ENCODE data around the gene GLB1L.

DNA sequence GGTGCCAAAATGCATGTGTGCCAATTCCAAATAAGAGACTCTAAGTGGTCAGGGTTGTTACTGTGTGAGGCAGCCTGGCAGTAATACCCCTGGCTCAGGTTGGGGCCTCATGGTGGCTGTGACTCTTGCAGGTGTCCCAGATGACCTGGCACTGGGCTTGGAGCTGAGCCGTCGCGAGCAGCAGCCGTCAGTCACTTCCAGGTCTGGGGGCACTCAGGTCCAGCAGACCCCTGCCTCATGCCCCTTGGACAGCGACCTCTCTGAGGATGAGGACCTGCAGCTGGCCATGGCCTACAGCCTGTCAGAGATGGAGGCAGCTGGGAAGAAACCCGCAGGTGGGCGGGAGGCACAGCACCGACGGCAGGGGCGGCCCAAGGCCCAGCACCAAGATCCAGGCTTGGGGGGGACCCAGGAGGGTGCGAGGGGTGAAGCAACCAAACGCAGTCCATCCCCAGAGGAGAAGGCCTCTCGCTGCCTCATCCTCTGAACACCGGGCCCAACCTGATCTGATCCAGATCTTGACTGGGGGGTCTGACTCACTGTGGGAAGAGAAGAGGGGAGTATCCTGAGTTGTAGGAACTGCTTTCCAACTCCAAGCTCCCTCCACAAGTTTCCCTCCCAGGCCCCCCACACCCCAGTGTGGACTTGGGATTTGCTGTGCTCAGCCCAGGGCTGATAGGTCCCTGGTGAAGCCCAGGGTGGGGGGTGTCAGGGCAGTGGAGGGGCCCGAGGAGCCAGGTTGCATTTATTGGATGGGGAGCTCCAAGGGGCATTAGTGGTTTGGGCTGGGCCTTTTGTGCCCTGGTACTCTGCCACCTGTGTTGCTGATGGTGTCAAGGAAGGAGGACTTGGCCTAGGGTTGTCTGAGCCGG is 39.5 kb upstream of the GLB1L start:
- TF ChIP-seq, protein P1, sequence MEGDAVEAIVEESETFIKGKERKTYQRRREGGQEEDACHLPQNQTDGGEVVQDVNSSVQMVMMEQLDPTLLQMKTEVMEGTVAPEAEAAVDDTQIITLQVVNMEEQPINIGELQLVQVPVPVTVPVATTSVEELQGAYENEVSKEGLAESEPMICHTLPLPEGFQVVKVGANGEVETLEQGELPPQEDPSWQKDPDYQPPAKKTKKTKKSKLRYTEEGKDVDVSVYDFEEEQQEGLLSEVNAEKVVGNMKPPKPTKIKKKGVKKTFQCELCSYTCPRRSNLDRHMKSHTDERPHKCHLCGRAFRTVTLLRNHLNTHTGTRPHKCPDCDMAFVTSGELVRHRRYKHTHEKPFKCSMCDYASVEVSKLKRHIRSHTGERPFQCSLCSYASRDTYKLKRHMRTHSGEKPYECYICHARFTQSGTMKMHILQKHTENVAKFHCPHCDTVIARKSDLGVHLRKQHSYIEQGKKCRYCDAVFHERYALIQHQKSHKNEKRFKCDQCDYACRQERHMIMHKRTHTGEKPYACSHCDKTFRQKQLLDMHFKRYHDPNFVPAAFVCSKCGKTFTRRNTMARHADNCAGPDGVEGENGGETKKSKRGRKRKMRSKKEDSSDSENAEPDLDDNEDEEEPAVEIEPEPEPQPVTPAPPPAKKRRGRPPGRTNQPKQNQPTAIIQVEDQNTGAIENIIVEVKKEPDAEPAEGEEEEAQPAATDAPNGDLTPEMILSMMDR (IDR thresholded peaks at IDR 0.05), result no peak
- TF ChIP-seq ZFX (IDR thresholded peaks at IDR 0.05; ENCODE audit: borderline replicate concordance), result no peak

Data from 22Rv1 (cell line).